OCI-LY7 (cell line): ENCODE data around the gene MLPH.

Experiments used
- EZH2phosphoT487 ChIP-seq: fragments of 200-600 bp; sonication (generic); IDR thresholded peaks from 2 replicates; pipeline ENCODE4 v1.6.1; 2018; ENCODE audit warnings: low read depth, borderline replicate concordance, mild to moderate bottlenecking, mixed run types, antibody characterized with exemption, low read length, moderate library complexity, mixed read lengths
- TF ChIP-seq, protein P1 (sequence below): fragments of 200-600 bp; sonication (generic); conservative IDR thresholded peaks from 2 replicates; pipeline ENCODE4 v1.5.1; 2014; ENCODE audit warnings: mild to moderate bottlenecking, antibody characterized with exemption, low read length, moderate library complexity, mixed read lengths

DNA sequence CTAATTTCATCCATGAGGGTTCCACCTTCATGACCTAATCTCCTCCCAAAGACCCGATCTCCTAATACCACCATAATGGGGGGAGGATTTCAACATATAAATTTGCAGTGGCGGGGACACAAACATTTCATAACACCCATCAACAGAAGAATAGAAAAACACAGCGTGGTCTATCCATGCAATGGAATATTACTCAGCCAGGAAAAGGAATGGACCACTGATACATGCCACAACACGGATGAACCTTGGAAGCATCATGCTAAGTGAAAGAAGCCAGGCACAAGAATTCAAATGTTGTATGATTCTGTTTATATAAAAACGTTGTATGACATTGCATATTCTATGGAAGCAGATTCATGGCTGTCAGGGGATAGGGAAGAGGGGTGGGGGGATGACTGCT is 82.0 kb downstream of the MLPH start:
- TF ChIP-seq, protein P1, sequence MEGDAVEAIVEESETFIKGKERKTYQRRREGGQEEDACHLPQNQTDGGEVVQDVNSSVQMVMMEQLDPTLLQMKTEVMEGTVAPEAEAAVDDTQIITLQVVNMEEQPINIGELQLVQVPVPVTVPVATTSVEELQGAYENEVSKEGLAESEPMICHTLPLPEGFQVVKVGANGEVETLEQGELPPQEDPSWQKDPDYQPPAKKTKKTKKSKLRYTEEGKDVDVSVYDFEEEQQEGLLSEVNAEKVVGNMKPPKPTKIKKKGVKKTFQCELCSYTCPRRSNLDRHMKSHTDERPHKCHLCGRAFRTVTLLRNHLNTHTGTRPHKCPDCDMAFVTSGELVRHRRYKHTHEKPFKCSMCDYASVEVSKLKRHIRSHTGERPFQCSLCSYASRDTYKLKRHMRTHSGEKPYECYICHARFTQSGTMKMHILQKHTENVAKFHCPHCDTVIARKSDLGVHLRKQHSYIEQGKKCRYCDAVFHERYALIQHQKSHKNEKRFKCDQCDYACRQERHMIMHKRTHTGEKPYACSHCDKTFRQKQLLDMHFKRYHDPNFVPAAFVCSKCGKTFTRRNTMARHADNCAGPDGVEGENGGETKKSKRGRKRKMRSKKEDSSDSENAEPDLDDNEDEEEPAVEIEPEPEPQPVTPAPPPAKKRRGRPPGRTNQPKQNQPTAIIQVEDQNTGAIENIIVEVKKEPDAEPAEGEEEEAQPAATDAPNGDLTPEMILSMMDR, result no peak
- no peak for TF ChIP-seq EZH2phosphoT487
